Suprapubic skin (tissue), 3 donors: ENCODE results near the gene KIF16B.
"Not testable (repeated sequence)": the region's sequence is repeated elsewhere in the genome, so short reads cannot be mapped to it uniquely, and the experiment has no call there.

Experiments
- CTCF ChIP-seq, 2 donors: fragments of 200-600 bp in 1 of 2; fragments of 450-650 bp in 1 of 2; sonication (generic) in 1 of 2; IDR thresholded peaks; one replicate each; pipeline ENCODE4 v1.5.1; 2016 to 2019; ENCODE audit warnings: antibody characterized with exemption in 2 of 2, mild to moderate bottlenecking in 1 of 2, moderate library complexity in 1 of 2
- EP300 ChIP-seq: sonication (generic); formaldehyde crosslinking; IDR thresholded peaks from one replicate; pipeline ENCODE4 v1.6.1; 2017; ENCODE audit warnings: antibody characterized with exemption

- TF ChIP-seq CTCF (IDR thresholded peaks at IDR 0.05); EP300: not testable (repeated sequence)
Observed at GRCh38 chr20:16439540-16439939, 133.7 kb downstream of the KIF16B start.
